ENCODE data around the gene DDX41. TPM values are rescaled to one million over a fixed set of nuclear protein-coding genes. Genes with fewer than 3 reads are reported as not detected.

DDX41 gene
- total and polyA plus RNA-seq, 2 donors (not counting 1 experiment from before 2014, with no cell fraction given): 110 to 168 TPM

DNA sequence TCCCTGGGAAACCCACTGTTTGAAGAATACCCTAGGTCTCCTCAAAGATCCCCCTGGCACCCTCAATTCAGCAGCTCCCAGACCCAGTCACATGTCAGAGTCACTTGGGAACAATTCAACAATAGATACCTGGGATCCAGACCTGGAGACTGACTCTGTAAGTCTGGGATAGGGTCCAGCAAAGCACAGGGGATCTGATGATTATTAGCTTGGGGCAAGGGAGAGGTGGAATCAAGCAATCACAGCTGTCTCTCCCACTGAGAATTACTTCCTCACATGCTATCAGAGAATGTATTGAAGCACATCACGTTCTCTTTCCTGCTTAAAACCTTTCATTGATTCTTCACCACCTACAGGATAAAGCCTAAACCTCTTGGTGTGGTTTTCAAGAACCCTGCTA lies 31.7 kb upstream of the DDX41 start:
- intact Hi-C loops (cut with micrococcal nuclease): no loop called here
- TF ChIP-seq, protein P1, sequence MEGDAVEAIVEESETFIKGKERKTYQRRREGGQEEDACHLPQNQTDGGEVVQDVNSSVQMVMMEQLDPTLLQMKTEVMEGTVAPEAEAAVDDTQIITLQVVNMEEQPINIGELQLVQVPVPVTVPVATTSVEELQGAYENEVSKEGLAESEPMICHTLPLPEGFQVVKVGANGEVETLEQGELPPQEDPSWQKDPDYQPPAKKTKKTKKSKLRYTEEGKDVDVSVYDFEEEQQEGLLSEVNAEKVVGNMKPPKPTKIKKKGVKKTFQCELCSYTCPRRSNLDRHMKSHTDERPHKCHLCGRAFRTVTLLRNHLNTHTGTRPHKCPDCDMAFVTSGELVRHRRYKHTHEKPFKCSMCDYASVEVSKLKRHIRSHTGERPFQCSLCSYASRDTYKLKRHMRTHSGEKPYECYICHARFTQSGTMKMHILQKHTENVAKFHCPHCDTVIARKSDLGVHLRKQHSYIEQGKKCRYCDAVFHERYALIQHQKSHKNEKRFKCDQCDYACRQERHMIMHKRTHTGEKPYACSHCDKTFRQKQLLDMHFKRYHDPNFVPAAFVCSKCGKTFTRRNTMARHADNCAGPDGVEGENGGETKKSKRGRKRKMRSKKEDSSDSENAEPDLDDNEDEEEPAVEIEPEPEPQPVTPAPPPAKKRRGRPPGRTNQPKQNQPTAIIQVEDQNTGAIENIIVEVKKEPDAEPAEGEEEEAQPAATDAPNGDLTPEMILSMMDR (IDR thresholded peaks at IDR 0.05): no peak
- TF ChIP-seq EZH2 (IDR thresholded peaks at IDR 0.05; ENCODE audit: borderline replicate concordance, insufficient read depth, low read depth, low read length, poor library complexity, severe bottlenecking): no peak
- Mint-ChIP-seq H3K4me3 (no peak overlapping the region), H3K27ac (no peak overlapping the region), H3K9me3 (ENCODE audit: insufficient read depth) (no peaks in the 10 kb centered on the region), H3K27me3 (no peaks in the 10 kb centered on the region), H3K4me1 (peaks cover 31% of the 10 kb centered on the region)
- H3K4me2 ChIP-seq (replicated peaks; ENCODE audit: low read depth, low read length, poor library complexity, severe bottlenecking): no peak overlapping the region
- DNase-seq: no peak
- WGBS (ENCODE audit: insufficient coverage): 55% methylated on average over 1 of the region's 1 CpG
- no peak overlapping the region for H3K27ac ChIP-seq (ENCODE audit: low read length in 2 of 2)
- peaks cover 84% of the 10 kb centered on the region for H3K79me2 ChIP-seq (ENCODE audit: control insufficient read depth, insufficient read depth, low read length)
- peaks cover 64% of the 10 kb centered on the region for H4K20me1 ChIP-seq (ENCODE audit: control insufficient read depth, insufficient read depth, low read length, poor library complexity, severe bottlenecking)
- ChIA-PET POLR2A (interaction anchor here (0.7 kb wide), 1 partner anchor 144 kb away, joined by 5 read pairs; no protein-coding TSS in a partner anchor), CTCF (interaction anchor here (0.8 to 1.4 kb wide), 3 partner anchors 8 to 239 kb away, joined by 3 to 4 read pairs (median 3); no protein-coding TSS in a partner anchor)
- no peaks in the 10 kb centered on the region for H3K9me3 ChIP-seq (ENCODE audit: control extremely low read depth in 1 of 3, control insufficient read depth in 2 of 3, insufficient read depth in 1 of 3, low read length in 2 of 3)
- no peak for ATAC-seq (ENCODE audit: low read depth)
- no peak overlapping the region for H3K4me3 ChIP-seq (ENCODE audit: control extremely low read depth in 1 of 5, extremely low read depth in 1 of 5, insufficient read depth in 1 of 5, low read depth in 2 of 5, low read length in 4 of 5)
- peaks cover 13 to 17% of the 10 kb centered on the region in 2 donors for H3K4me1 ChIP-seq (ENCODE audit: control insufficient read depth in 2 of 2, insufficient read depth in 2 of 2, low read length in 2 of 2)
- H3K9ac ChIP-seq (ENCODE audit: low read length): no peak overlapping the region
- H3K27me3 ChIP-seq (replicated peaks in 1 of 4; ENCODE audit: control extremely low read depth in 1 of 4, control insufficient read depth in 3 of 4, insufficient read depth in 4 of 4, low read length in 3 of 4): no peaks in the 10 kb centered on the region
- H2AFZ ChIP-seq (ENCODE audit: insufficient read depth, low read depth, low read length, poor library complexity, severe bottlenecking): no peak overlapping the region
- H3K36me3 ChIP-seq (replicated peaks in 1 of 2; ENCODE audit: control extremely low read depth in 1 of 2, control insufficient read depth in 1 of 2, extremely low read depth in 1 of 2, insufficient read depth in 2 of 2, low read length in 1 of 2): peaks cover 2 to 24% of the 10 kb centered on the region in 2 experiments

DNA sequence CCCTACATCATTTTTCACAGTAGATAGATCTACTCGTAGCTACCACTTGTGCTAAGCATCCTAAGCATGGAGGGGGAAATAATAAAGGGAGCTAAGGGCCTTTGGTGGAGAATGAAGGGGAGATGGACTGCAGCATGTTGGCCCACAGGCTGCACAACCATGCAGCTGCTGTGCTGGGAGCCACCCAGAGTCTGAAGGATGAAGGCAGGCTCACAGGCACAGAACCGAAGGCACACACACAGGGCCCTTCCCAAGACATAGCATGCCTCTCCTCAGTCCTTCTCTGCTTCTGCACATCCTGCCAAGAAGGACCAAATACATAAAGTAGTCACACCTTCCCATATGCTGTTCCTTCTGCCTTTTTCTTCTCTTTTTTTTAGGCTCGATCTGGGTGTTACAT lies 31.0 kb upstream of the DDX41 start:
- Mint-ChIP-seq H3K27ac (no peak overlapping the region), H3K4me1 (peaks cover 24% of the 10 kb centered on the region), H3K4me3 (no peak overlapping the region), H3K9me3 (ENCODE audit: insufficient read depth) (no peaks in the 10 kb centered on the region), H3K27me3 (no peaks in the 10 kb centered on the region)
- ChIA-PET POLR2A (no interaction called here), CTCF (interaction anchor here (0.8 to 1.4 kb wide), 2 partner anchors 9 to 39 kb away, joined by 3 to 4 read pairs; no protein-coding TSS in a partner anchor)
- H3K4me2 ChIP-seq (replicated peaks; ENCODE audit: low read depth, low read length, poor library complexity, severe bottlenecking): no peak overlapping the region
- no peak overlapping the region for H3K27ac ChIP-seq (ENCODE audit: low read length in 2 of 2)
- no peak for ATAC-seq (ENCODE audit: low read depth)
- no peaks in the 10 kb centered on the region for H3K9me3 ChIP-seq (ENCODE audit: control extremely low read depth in 1 of 3, control insufficient read depth in 2 of 3, insufficient read depth in 1 of 3, low read length in 2 of 3)
- DNase-seq: no peak
- no peak overlapping the region for H3K4me3 ChIP-seq (ENCODE audit: control extremely low read depth in 1 of 5, extremely low read depth in 1 of 5, insufficient read depth in 1 of 5, low read depth in 2 of 5, low read length in 4 of 5)
- H3K9ac ChIP-seq (ENCODE audit: low read length): no peak overlapping the region
- intact Hi-C loops (cut with micrococcal nuclease): no loop called here
- H4K20me1 ChIP-seq (ENCODE audit: control insufficient read depth, insufficient read depth, low read length, poor library complexity, severe bottlenecking): peaks cover 64% of the 10 kb centered on the region
- H2AFZ ChIP-seq (ENCODE audit: insufficient read depth, low read depth, low read length, poor library complexity, severe bottlenecking): no peak overlapping the region
- peaks cover 5 to 9% of the 10 kb centered on the region in 2 donors for H3K4me1 ChIP-seq (ENCODE audit: control insufficient read depth in 2 of 2, insufficient read depth in 2 of 2, low read length in 2 of 2)
- H3K27me3 ChIP-seq (replicated peaks in 1 of 4; ENCODE audit: control extremely low read depth in 1 of 4, control insufficient read depth in 3 of 4, insufficient read depth in 4 of 4, low read length in 3 of 4): no peaks in the 10 kb centered on the region
- peaks cover 2 to 22% of the 10 kb centered on the region in 2 experiments for H3K36me3 ChIP-seq (replicated peaks in 1 of 2; ENCODE audit: control extremely low read depth in 1 of 2, control insufficient read depth in 1 of 2, extremely low read depth in 1 of 2, insufficient read depth in 2 of 2, low read length in 1 of 2)
- 88% methylated on average over 2 of the region's 3 CpGs for WGBS (ENCODE audit: insufficient coverage)
- TF ChIP-seq, protein P1 (IDR thresholded peaks at IDR 0.05): no peak
- TF ChIP-seq EZH2 (IDR thresholded peaks at IDR 0.05; ENCODE audit: borderline replicate concordance, insufficient read depth, low read depth, low read length, poor library complexity, severe bottlenecking): no peak
- peaks cover 84% of the 10 kb centered on the region for H3K79me2 ChIP-seq (ENCODE audit: control insufficient read depth, insufficient read depth, low read length)

Data from B cell (primary cell).